ENCODE results near the gene PRELID3B. TPM values are rescaled to one million over a fixed set of nuclear protein-coding genes. Genes with fewer than 3 reads are reported as not detected.

Gene PRELID3B
- total RNA-seq, 1 donor from 2014 or later = 123 TPM

DNA sequence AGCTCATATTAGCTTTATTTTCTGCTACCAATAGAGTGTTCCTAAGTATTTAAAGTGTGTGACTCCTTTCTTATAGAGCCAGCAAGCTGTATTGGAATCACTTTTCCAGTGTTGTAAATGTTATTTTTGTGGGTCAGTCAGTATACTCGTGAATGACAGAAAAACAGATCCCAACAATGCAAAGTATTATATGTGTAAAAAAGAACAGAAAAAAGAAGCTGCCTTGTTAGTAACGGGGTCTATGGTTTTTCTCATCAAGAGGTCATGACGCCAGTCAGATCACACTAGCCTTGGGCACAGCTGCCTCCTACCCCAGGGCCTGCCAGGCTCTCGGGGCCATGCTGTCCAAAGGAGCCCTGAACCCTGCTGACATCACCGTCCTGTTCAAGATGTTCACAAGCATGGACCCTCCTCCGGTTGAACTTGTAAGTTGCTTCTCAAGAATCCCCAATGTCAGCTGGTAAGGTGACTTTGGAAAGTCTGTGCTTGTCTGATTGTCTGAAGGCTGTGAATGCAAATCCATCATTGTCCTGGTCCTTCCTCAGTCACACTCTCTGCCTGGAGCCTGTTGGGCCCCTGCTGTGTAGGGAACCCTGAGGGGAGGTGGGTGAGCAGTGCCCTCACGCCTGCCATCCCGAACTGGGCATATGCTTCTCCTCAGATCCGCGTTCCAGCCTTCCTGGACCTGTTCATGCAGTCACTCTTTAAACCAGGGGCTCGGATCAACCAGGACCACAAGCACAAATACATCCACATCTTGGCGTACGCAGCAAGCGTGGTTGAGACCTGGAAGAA is 51.7 kb downstream of the PRELID3B start:
- no peaks in the 10 kb centered on the region for H3K9me3 Mint-ChIP-seq
- no peaks in the 10 kb centered on the region for H3K27me3 Mint-ChIP-seq (ENCODE audit: insufficient read depth)
- intact Hi-C loops (cut with micrococcal nuclease) = no loop called here
- no peak for DNase-seq (ENCODE audit: low spot score)
- no peak overlapping the region for H3K4me3 Mint-ChIP-seq
- peaks cover 65% of the 10 kb centered on the region for H3K36me3 Mint-ChIP-seq (ENCODE audit: low read depth)
- no peak overlapping the region for H3K27ac Mint-ChIP-seq
- peaks cover 7% of the 10 kb centered on the region for H3K4me1 Mint-ChIP-seq (ENCODE audit: low read depth)

DNA sequence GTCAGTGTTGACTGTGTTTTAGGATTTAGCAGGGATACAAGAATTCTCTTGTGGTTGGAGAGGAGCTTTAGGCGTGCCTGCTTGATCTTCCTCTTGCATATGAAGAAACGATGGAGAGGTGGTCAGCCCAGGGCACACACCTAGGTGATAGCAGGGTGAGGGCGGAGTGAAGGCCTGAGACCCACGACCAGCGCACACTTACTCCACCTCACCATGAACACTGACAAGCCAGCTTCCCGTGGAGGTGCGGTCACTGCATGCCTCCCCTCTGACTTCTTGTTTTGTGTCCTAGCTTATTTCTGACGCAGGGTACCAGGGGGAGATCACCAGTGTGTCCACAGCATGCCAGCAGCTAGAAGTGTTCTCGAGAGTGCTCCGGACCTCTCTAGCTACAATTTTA is 53.4 kb downstream of the PRELID3B start:
- no peak for DNase-seq (ENCODE audit: low spot score)
- Mint-ChIP-seq H3K27me3 (ENCODE audit: insufficient read depth) (no peaks in the 10 kb centered on the region), H3K4me3 (no peak overlapping the region), H3K9me3 (no peaks in the 10 kb centered on the region), H3K4me1 (ENCODE audit: low read depth) (peaks cover 12% of the 10 kb centered on the region), H3K36me3 (ENCODE audit: low read depth) (peaks cover 57% of the 10 kb centered on the region), H3K27ac (no peak overlapping the region)
- intact Hi-C loops (cut with micrococcal nuclease) = no loop called here

DNA sequence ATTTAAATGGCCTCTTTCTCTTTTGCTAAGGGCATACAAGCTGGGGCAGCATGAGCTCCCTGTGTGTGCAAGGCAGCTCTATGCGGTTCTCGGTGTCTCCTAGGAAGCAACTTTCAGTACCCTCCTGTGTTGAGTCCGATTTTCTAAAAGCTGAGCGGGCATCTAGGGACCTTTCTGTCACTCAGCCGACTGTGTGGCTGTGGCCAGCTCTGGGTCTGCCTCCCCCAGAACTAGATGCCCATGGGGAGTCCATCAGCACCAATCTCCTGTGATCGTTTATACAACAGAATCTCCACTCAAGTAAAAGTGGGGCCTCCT is 54.1 kb downstream of the PRELID3B start:
- intact Hi-C loops (cut with micrococcal nuclease) = no loop called here

DNA sequence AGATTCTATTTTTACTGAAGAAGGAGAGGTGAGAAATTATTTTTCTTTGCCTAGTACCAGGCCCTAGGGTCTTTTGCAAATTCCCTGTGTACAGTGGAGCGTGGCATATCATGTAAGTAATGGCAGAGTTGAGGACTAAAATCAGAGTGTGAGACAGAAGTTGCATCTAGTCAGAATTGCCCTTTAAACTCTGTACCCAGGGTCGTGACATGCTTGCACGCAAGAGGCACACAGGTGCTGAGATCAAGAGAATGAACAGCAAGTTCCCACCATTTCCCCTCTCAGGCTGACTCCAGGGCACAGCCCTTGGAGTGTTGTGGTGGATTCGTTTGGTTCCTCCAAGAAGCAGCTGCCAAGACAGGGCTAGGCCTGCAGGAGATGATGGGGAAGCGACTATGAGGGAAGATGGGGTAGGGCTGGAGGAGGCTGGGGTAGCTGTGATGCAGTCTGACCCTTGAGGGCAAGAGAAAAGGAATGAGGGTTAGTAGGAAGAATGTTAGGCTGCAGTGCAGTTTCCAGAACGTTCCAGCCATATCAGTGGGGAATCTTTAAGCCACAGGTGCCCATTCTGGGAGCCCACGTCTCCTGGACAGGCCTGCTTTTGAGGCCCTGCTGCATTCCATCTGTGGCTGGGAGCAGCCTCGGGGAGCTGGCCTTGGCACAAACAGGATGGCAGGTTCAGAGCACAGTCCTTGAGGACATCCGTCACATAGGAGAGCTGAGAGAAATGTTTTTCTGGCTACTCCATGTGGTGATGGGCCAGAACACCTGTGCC is 54.6 kb downstream of the PRELID3B start:
- no peak overlapping the region for H3K27ac Mint-ChIP-seq
- intact Hi-C loops (cut with micrococcal nuclease) = no loop called here
- peaks cover 56% of the 10 kb centered on the region for H3K36me3 Mint-ChIP-seq (ENCODE audit: low read depth)
- H3K9me3 Mint-ChIP-seq = no peaks in the 10 kb centered on the region
- no peaks in the 10 kb centered on the region for H3K27me3 Mint-ChIP-seq (ENCODE audit: insufficient read depth)
- no peak overlapping the region for H3K4me3 Mint-ChIP-seq
- H3K4me1 Mint-ChIP-seq (ENCODE audit: low read depth) = peaks cover 19% of the 10 kb centered on the region
- DNase-seq (ENCODE audit: low spot score) = no peak

More for the DNA sequence above, 54.1 kb downstream of the PRELID3B start:
- Mint-ChIP-seq H3K27me3 (ENCODE audit: insufficient read depth) (no peaks in the 10 kb centered on the region), H3K9me3 (no peaks in the 10 kb centered on the region), H3K4me1 (ENCODE audit: low read depth) (peaks cover 19% of the 10 kb centered on the region), H3K27ac (no peak overlapping the region), H3K36me3 (ENCODE audit: low read depth) (peaks cover 58% of the 10 kb centered on the region), H3K4me3 (no peak overlapping the region)
- DNase-seq (ENCODE audit: low spot score) = no peak

DNA sequence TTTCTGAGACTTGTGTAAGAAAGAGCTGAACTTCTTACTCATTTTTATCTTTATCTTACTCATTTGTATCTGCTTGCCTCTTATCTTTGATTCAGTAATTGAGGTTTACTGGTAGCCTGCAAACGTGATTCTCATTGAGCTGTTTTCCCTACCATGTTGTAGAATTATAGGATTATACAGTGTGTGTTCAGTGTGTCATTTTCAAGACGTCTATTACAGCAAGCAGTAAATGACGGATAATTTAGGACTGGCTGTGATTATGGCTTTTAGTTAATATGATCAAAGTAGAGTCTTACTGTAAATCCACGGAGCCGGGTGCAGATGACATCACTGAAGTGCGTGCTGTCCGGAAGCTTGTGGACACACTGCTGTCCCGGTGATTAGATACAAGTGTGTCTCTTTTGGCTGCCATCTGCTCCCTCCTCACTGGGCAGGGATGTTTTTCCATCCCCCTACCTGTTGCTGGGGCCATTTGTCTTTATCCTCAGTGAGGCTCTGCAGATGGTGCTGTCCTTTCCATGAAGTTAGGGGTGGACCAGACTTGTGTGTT is 55.5 kb downstream of the PRELID3B start:
- no peak overlapping the region for H3K4me3 Mint-ChIP-seq
- intact Hi-C loops (cut with micrococcal nuclease) = no loop called here
- no peaks in the 10 kb centered on the region for H3K27me3 Mint-ChIP-seq (ENCODE audit: insufficient read depth)
- H3K4me1 Mint-ChIP-seq (ENCODE audit: low read depth) = peaks cover 28% of the 10 kb centered on the region
- no peaks in the 10 kb centered on the region for H3K9me3 Mint-ChIP-seq
- no peak for DNase-seq (ENCODE audit: low spot score)
- H3K36me3 Mint-ChIP-seq (ENCODE audit: low read depth) = peaks cover 55% of the 10 kb centered on the region
- H3K27ac Mint-ChIP-seq = no peak overlapping the region

DNA sequence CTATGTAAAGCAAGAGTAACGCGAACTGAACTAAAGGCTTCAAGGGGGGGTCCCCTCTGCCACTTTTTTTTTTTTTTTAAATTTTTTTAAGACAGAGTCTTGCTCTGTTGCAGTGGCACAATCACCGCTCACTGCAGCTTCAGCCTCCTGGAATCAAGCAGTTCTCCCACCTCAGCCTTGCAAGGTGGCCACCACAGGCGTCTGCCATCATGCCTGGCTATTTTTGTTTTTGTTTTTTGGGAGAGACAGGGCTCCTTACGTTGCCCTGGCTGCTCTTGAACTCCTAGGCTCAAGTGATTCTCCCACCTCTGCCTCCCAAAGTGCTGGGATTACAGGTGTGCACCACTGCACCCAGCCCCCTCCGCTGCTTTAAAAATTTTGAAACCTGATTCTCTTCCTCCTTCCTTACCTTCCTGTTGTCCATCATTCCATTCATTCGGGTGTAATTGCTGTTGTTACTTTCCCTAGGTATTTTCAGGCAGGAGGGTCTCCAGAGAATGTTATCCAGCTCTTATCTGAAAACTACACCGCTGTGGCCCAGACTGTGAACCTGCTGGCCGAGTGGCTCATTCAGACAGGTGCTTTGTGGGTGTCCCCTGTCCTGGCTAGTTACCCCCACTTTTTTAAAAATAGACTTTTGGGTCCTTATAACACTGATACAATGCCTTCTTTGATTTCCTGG is 56.2 kb downstream of the PRELID3B start:
- DNase-seq (ENCODE audit: low spot score) = no peak
- Mint-ChIP-seq H3K27me3 (ENCODE audit: insufficient read depth) (no peaks in the 10 kb centered on the region), H3K4me1 (ENCODE audit: low read depth) (peaks cover 28% of the 10 kb centered on the region), H3K27ac (no peak overlapping the region), H3K9me3 (no peaks in the 10 kb centered on the region), H3K36me3 (ENCODE audit: low read depth) (peaks cover 51% of the 10 kb centered on the region), H3K4me3 (no peak overlapping the region)
- intact Hi-C loops (cut with micrococcal nuclease) = no loop called here

DNA sequence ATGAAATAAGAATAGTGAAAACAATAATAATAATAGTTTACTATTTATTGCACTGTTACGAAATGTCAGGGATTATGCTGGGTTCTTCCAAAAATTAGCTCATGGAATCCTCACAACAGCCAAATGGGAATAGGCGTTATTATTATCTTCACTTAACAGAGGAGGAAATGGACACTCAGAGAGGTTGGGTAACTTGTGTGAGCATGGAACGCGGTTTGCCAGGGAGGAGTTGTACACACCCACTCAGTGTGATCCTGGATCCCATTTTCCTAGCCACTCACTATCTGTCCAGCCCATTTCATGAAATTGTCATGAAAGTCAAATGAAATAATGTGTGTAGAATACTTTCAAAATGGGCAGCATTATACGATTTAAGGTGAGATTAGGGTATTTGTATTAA is 56.9 kb downstream of the PRELID3B start:
- Mint-ChIP-seq H3K4me3 (no peak overlapping the region), H3K4me1 (ENCODE audit: low read depth) (peaks cover 28% of the 10 kb centered on the region), H3K27me3 (ENCODE audit: insufficient read depth) (no peaks in the 10 kb centered on the region), H3K27ac (no peak overlapping the region), H3K9me3 (no peaks in the 10 kb centered on the region), H3K36me3 (ENCODE audit: low read depth) (peaks cover 45% of the 10 kb centered on the region)
- intact Hi-C loops (cut with micrococcal nuclease) = no loop called here
- DNase-seq (ENCODE audit: low spot score) = no peak

DNA sequence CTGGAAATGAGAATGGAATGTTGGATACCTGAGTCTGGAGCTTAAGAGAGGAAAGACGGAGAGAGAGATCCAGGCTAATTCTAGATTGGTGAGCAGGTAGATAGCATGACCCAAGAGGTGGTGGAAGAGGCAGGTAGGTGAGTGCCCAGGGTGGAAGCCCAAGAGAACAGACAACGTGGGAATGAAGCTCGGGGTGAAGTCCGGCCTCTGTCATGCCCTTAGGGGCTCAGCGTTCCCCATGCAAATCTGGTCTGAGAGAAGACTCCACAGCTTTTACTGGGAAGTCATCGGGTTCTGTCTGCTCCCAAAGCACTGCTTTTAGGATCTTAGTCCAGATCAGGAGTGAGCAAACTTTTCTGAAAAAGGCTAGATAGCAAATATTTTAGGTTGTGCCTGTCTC is 57.9 kb downstream of the PRELID3B start:
- Mint-ChIP-seq H3K36me3 (ENCODE audit: low read depth) (peaks cover 42% of the 10 kb centered on the region), H3K4me1 (ENCODE audit: low read depth) (peaks cover 28% of the 10 kb centered on the region), H3K4me3 (no peak overlapping the region), H3K27ac (peak overlapping the region; percentile 6), H3K9me3 (no peaks in the 10 kb centered on the region), H3K27me3 (ENCODE audit: insufficient read depth) (peaks cover 2% of the 10 kb centered on the region)
- no peak for DNase-seq (ENCODE audit: low spot score)
- intact Hi-C loops (cut with micrococcal nuclease) = loop anchor here (5.0 kb wide), 3 partner anchors 77 to 1267 kb away; no protein-coding TSS in a partner anchor

Other genes starting within 250 kb of the PRELID3B start
- 1.4 and 1.7 TPM in 2 replicates for gene GNAS-AS1, start 191.9 kb downstream of the PRELID3B start, total RNA-seq
- gene GNAS, start 190.1 kb downstream of the PRELID3B start, total RNA-seq = 498 and 505 TPM in 2 replicates
- gene NELFCD, start 61.5 kb downstream of the PRELID3B start, total RNA-seq = 121 and 135 TPM in 2 replicates
- gene CTSZ, start 35.5 kb downstream of the PRELID3B start, total RNA-seq = 46.4 and 54.1 TPM in 2 replicates
- not detected in 2 replicates for gene TUBB1, start 23.4 kb downstream of the PRELID3B start, total RNA-seq
- gene ATP5F1E, start 10.5 kb downstream of the PRELID3B start, total RNA-seq = 81.3 and 84.6 TPM in 2 replicates
- 3.4 and 3.6 TPM in 2 replicates for gene ZNF831, start 121.0 kb upstream of the PRELID3B start, total RNA-seq